Panc1 (cell line): ENCODE measurements around the gene TXNDC9.
"Not testable (repeated sequence)": the region's sequence is repeated elsewhere in the genome, so short reads cannot be mapped to it uniquely, and the experiment has no call there.

Experiments used
- CTCF ChIP-seq: fragments of 450-650 bp; IDR thresholded peaks from 2 replicates; pipeline ENCODE4 v1.5.1; 2017; ENCODE audit warnings: mild to moderate bottlenecking
- SIN3A ChIP-seq: IDR thresholded peaks from 2 replicates; pipeline ENCODE4 v1.6.1; 2012; ENCODE audit warnings: low read depth, mild to moderate bottlenecking, low read length, moderate library complexity, borderline replicate concordance; ENCODE audit not compliant: insufficient read depth

GRCh38 chr2:99368854-99369253 lies 32.7 kb upstream of the TXNDC9 start:
- not testable (repeated sequence) for TF ChIP-seq CTCF, SIN3A
